H1 (cell line): ENCODE measurements around the gene CCNY. TPM values are rescaled to one million over a fixed set of nuclear protein-coding genes. Genes with fewer than 3 reads are reported as not detected.

Experiments
- CTCF ChIA-PET: fragments of 300-600 bp; sonication (Branson Sonifier 250); formaldehyde crosslinking; loops from one replicate; lab custom pipeline; 2021; ENCODE audit not compliant: partially characterized antibody; lab: Charles Lee
- POLR2A ChIA-PET: fragments of 300-600 bp; sonication (Branson Sonifier 250); formaldehyde crosslinking; loops from one replicate; lab custom pipeline; 2021; ENCODE audit warnings: inconsistent platforms; ENCODE audit not compliant: partially characterized antibody; lab: Charles Lee
- DNase-seq, 2 experiments: peaks; one replicate each; pipeline versions ENCODE4 v3.0.0 to v3.0.0-alpha.2; 2010 to 2022; ENCODE audit warnings: low spot score in 2 of 2, low read depth in 1 of 2, mixed read lengths in 1 of 2
- FAIRE-seq: peaks from 2 replicates; lab custom pipeline; 2011; peaks lifted over from hg19 to GRCh38; lab: Jason Lieb, UNC
- H2AFZ ChIP-seq: 2 replicates; pipeline ENCODE4 v1.8.1; 2012; ENCODE audit warnings: low read length, inconsistent platforms
- H2AK5ac ChIP-seq: 2 replicates; pipeline ENCODE4 v1.6.1; 2013; ENCODE audit warnings: low read depth, low read length
- H2BK120ac ChIP-seq: replicated peaks from 2 replicates; pipeline ENCODE3; 2013; ENCODE audit warnings: low read depth, low read length, inconsistent platforms
- H2BK12ac ChIP-seq: 2 replicates; pipeline ENCODE4 v1.6.1; 2013; ENCODE audit warnings: low read depth, low read length
- H2BK15ac ChIP-seq: 2 replicates; pipeline ENCODE4 v1.6.1; 2013; ENCODE audit warnings: low read length
- H2BK20ac ChIP-seq: 2 replicates; pipeline ENCODE4 v1.6.1; 2013; ENCODE audit warnings: low read length
- H2BK5ac ChIP-seq: 2 replicates; pipeline ENCODE4 v1.6.1; 2013; ENCODE audit warnings: low read depth, low read length
- H3K14ac ChIP-seq: 2 replicates; pipeline ENCODE4 v1.6.1; 2013; ENCODE audit warnings: inconsistent platforms; ENCODE audit not compliant: insufficient read length
- H3K18ac ChIP-seq: 2 replicates; pipeline ENCODE4 v1.6.1; 2013; ENCODE audit warnings: low read length; ENCODE audit errors: extremely low read depth
- H3K23ac ChIP-seq: 2 replicates; pipeline ENCODE4 v1.6.1; 2013; ENCODE audit warnings: inconsistent platforms; ENCODE audit not compliant: insufficient read length
- H3K23me2 ChIP-seq: 2 replicates; pipeline ENCODE4 v1.6.1; 2013; ENCODE audit warnings: low read depth, low read length
- H3K27ac ChIP-seq: 2 replicates; pipeline ENCODE4 v1.6.1; 2011; ENCODE audit warnings: low read depth, low read length, inconsistent platforms
- H3K27me3 ChIP-seq, 4 experiments: replicated peaks in 1 of 4; 1 replicate in 1 of 4; 2 replicates in 3 of 4; pipeline versions ENCODE4 v1.6.1 to v1.8.1; 2011 to 2013; ENCODE audit warnings: low read length in 3 of 4, mild to moderate bottlenecking in 3 of 4, inconsistent platforms in 2 of 4, mixed read lengths in 2 of 4, moderate library complexity in 1 of 4; ENCODE audit not compliant: control insufficient read depth in 3 of 4, insufficient read depth in 3 of 4; ENCODE audit errors: extremely low read depth in 1 of 4
- H3K36me3 ChIP-seq, 4 experiments: 2 replicates each; pipeline versions ENCODE4 v1.6.1 to v1.8.1; 2011 to 2013; ENCODE audit warnings: mild to moderate bottlenecking in 4 of 4, low read length in 3 of 4, moderate library complexity in 2 of 4, control low read depth in 1 of 4, inconsistent platforms in 1 of 4; ENCODE audit not compliant: insufficient read depth in 4 of 4, control insufficient read depth in 2 of 4
- H3K4ac ChIP-seq: replicated peaks from 2 replicates; pipeline ENCODE3; 2013; ENCODE audit warnings: low read length, low read depth, mixed read lengths, inconsistent platforms; ENCODE audit not compliant: insufficient read length
- H3K4me1 ChIP-seq, 4 experiments: replicated peaks in 1 of 4; 1 replicate in 1 of 4; 2 replicates in 3 of 4; pipeline versions ENCODE4 v1.6.1 to v1.8.1; 2011 to 2013; ENCODE audit warnings: low read length in 3 of 4, inconsistent platforms in 2 of 4, mixed read lengths in 1 of 4; ENCODE audit not compliant: insufficient read depth in 4 of 4, control insufficient read depth in 3 of 4
- H3K4me2 ChIP-seq, 2 experiments: 2 replicates each; pipeline versions ENCODE4 v1.6.1 to v1.8.1; 2011 to 2013; ENCODE audit warnings: low read depth in 2 of 2, low read length in 2 of 2, control low read depth in 1 of 2, inconsistent platforms in 1 of 2, mild to moderate bottlenecking in 1 of 2; ENCODE audit not compliant: insufficient read depth in 1 of 2
- H3K4me3 ChIP-seq, 4 experiments: fragments of 200-600, 300-600 bp in 1 of 4; sonication (generic), shearing (Covaris generic), sonication (Bioruptor Twin) in 1 of 4; 2 replicates each; pipeline versions ENCODE4 v1.5.1 to v1.8.1; 2011 to 2016; ENCODE audit warnings: low read length in 4 of 4, low read depth in 3 of 4, control low read depth in 2 of 4, inconsistent platforms in 2 of 4, mild to moderate bottlenecking in 2 of 4, mixed read lengths in 1 of 4, moderate library complexity in 1 of 4; ENCODE audit not compliant: insufficient read depth in 2 of 4; ENCODE audit errors: extremely low read depth in 1 of 4
- H3K56ac ChIP-seq: replicated peaks from 2 replicates; pipeline ENCODE3; 2013; ENCODE audit warnings: low read depth, mild to moderate bottlenecking, mixed read lengths, low read length, inconsistent platforms; ENCODE audit not compliant: insufficient read length
- H3K79me1 ChIP-seq: 2 replicates; pipeline ENCODE4 v1.6.1; 2013; ENCODE audit warnings: low read depth, low read length, control low read depth
- H3K79me2 ChIP-seq, 2 experiments: 2 replicates each; pipeline versions ENCODE4 v1.6.1 to v1.8.1; 2012 to 2013; ENCODE audit warnings: low read length in 2 of 2, mild to moderate bottlenecking in 2 of 2, inconsistent platforms in 1 of 2; ENCODE audit not compliant: insufficient read depth in 2 of 2, control insufficient read depth in 1 of 2
- H3K9ac ChIP-seq, 4 experiments: replicated peaks in 1 of 4; 1 replicate in 1 of 4; 2 replicates in 3 of 4; pipeline versions ENCODE4 v1.6.1 to v1.8.1; 2011 to 2013; ENCODE audit warnings: low read depth in 3 of 4, low read length in 3 of 4, control low read depth in 2 of 4, mild to moderate bottlenecking in 2 of 4, moderate library complexity in 2 of 4, inconsistent platforms in 1 of 4; ENCODE audit errors: extremely low read depth in 1 of 4
- H3K9me3 ChIP-seq, 2 experiments: 2 replicates each; pipeline versions ENCODE4 v1.6.1 to v1.8.1; 2012 to 2013; ENCODE audit warnings: mild to moderate bottlenecking in 2 of 2, moderate library complexity in 2 of 2, control low read depth in 1 of 2, inconsistent platforms in 1 of 2, low read depth in 1 of 2, low read length in 1 of 2, mixed read lengths in 1 of 2; ENCODE audit not compliant: insufficient read depth in 2 of 2
- H4K20me1 ChIP-seq, 2 experiments: replicated peaks in 1 of 2; 2 replicates each; pipeline versions ENCODE3 to v1.8.1; 2011 to 2013; ENCODE audit warnings: inconsistent platforms in 2 of 2, low read length in 2 of 2, mild to moderate bottlenecking in 1 of 2; ENCODE audit not compliant: insufficient read depth in 2 of 2, control insufficient read depth in 1 of 2
- H4K5ac ChIP-seq: 2 replicates; pipeline ENCODE4 v1.6.1; 2013; ENCODE audit warnings: low read length, low read depth, mixed read lengths, inconsistent platforms; ENCODE audit not compliant: insufficient read length
- H4K8ac ChIP-seq: 2 replicates; pipeline ENCODE4 v1.8.0; 2013; ENCODE audit warnings: mild to moderate bottlenecking, moderate library complexity, low read length, inconsistent platforms; ENCODE audit not compliant: insufficient read depth; ENCODE audit errors: extremely low read depth
- H4K91ac ChIP-seq: replicated peaks from 2 replicates; pipeline ENCODE3; 2013; ENCODE audit warnings: low read length, mixed read lengths, inconsistent platforms; ENCODE audit not compliant: insufficient read length
- EZH2 ChIP-seq: fragments of 200-600 bp; sonication (generic); IDR thresholded peaks from 2 replicates; pipeline ENCODE4 v1.7.1; 2012; ENCODE audit warnings: low read depth, mild to moderate bottlenecking, moderate library complexity, low read length, inconsistent platforms; ENCODE audit not compliant: severe bottlenecking
- TAF1 ChIP-seq: IDR thresholded peaks from 2 replicates; pipeline ENCODE4 v1.6.1; 2011; ENCODE audit warnings: mild to moderate bottlenecking, low read depth, low read length
- TAF7 ChIP-seq: optimal IDR thresholded peaks from 2 replicates; pipeline ENCODE3; 2011; ENCODE audit warnings: low read depth, mild to moderate bottlenecking, inconsistent platforms, low read length, moderate library complexity, borderline replicate concordance
- WGBS, 2 experiments: shearing (Covaris generic) in 1 of 2; methylation state at CpG; one replicate each; pipeline versions ENCODE4 v1.1.6 to v1.1.7; 2013 to 2015; ENCODE audit warnings: low lambda C conversion rate in 2 of 2, mixed read lengths in 2 of 2, inconsistent platforms in 1 of 2, low coverage in 1 of 2, missing lambda C conversion rate in 1 of 2; ENCODE audit not compliant: insufficient replicate concordance in 2 of 2, insufficient coverage in 1 of 2, insufficient read length in 1 of 2; ENCODE audit errors: extremely low coverage in 1 of 2, missing lambda C conversion rate in 1 of 2; 5-methylcytosine and 5-hydroxymethylcytosine counted together
- polyA plus RNA-seq, 7 experiments: library from polyadenylated mRNA; depleted of rRNA in 3 of 7; stranded (reverse) in 5 of 7; unstranded in 2 of 7; fragments of >200 nt in 5 of 7; fragments of 200-250 nt in 2 of 7; gene quantifications; 1 replicate in 5 of 7; 2 replicates in 1 of 7; 4 replicates in 1 of 7; pipeline versions ENCODE4 v1.2.1 to v1.2.3, GENCODE V29; 2011 to 2013; ENCODE audit warnings: missing spikeins in 2 of 7, mixed read lengths in 2 of 7
- total RNA-seq: library from RNA; stranded (reverse); fragmentation: NEBNext Ultra II Directional; extraction: Animal tissue kit (Norgen Biotek cat#: 25700); gene quantifications from 2 replicates; pipeline ENCODE4 v1.2.1, GENCODE V29; 2021
- TF ChIP-seq, protein P1 (sequence below): IDR thresholded peaks from 2 replicates; pipeline ENCODE4 v1.6.1; 2012; ENCODE audit warnings: inconsistent platforms

Gene CCNY
- total and polyA plus RNA-seq, 2 of the 8 experiments (the other 6 are each of a cell fraction or from before 2014, with no cell fraction given): 25.3 to 68.2 TPM

DNA sequence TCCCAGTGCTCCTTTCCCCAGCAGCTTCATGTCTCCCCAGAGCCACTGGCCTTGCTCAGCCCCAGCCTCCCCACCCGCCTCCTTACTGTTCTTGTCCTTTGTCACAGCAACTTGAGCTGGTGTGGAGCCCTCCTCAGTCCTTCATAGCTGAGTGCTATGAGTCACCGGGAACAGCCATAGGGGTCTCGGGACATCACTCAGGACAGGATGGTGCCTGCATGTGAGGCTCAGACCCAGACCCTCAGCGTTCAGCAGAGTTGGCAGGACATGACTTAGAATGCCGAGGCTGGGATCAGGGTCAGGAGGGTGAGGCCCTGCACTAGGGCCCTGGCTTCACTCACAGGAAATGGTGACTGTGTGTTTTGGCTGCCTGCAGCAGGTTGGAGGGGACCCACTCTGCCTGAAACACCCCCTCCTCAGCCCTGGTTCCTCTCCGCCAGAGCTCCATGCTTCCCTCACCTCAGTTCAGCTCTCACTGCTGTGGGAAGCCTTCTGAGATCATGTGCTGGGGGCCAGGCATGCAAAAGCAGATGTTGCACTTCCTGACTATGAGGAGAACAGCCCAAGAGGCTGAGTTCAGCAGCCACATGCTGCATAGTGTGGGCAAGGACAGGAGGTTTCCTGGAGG lies 228.1 kb downstream of the CCNY start:
- H4K5ac ChIP-seq: no peak overlapping the region
- H3K14ac ChIP-seq: no peak overlapping the region
- H3K56ac ChIP-seq: no peak overlapping the region
- H4K8ac ChIP-seq: no peak overlapping the region; the same call in 1 of the 2 replicates
- ChIA-PET CTCF (interaction anchor here (0.5 to 3.0 kb wide), 18 partner anchors 9 to 1236 kb away, joined by 3 to 14 read pairs (median 4); no protein-coding TSS in a partner anchor), POLR2A (no interaction called here)
- TF ChIP-seq TAF1 (no peak), TAF7 (no peak), EZH2 (no peak)
- TF ChIP-seq, protein P1, sequence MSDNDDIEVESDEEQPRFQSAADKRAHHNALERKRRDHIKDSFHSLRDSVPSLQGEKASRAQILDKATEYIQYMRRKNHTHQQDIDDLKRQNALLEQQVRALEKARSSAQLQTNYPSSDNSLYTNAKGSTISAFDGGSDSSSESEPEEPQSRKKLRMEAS: no peak
- no peaks in the 10 kb centered on the region; a peak in 1 of 7 replicates for H3K4me1 ChIP-seq
- H3K4me3 ChIP-seq: no peak overlapping the region
- H4K91ac ChIP-seq: peak overlapping the region; percentile 39
- no peak overlapping the region for H2BK120ac ChIP-seq
- peaks cover 3% of the 10 kb centered on the region; the same call in 1 of the 2 replicates for H3K79me1 ChIP-seq
- no peak overlapping the region for H3K9ac ChIP-seq
- no peak for DNase-seq
- no peak overlapping the region for H3K23ac ChIP-seq
- H2BK15ac ChIP-seq: peak overlapping the region; percentile 14; the same call in 1 of the 2 replicates
- H2AFZ ChIP-seq: no peak overlapping the region
- no peak overlapping the region for H3K27ac ChIP-seq
- H3K4ac ChIP-seq: no peak overlapping the region
- H2AK5ac ChIP-seq: no peak overlapping the region
- peak overlapping the region; percentile 12; the same call in 1 of the 2 replicates for H2BK5ac ChIP-seq
- no peak for FAIRE-seq
- H2BK12ac ChIP-seq: no peak overlapping the region
- H3K18ac ChIP-seq: no peak overlapping the region
- H4K20me1 ChIP-seq: peaks cover 0 to 3% of the 10 kb centered on the region in 2 experiments
- H3K79me2 ChIP-seq: no peaks in the 10 kb centered on the region
- no peak overlapping the region for H3K4me2 ChIP-seq
- H3K9me3 ChIP-seq: no peaks in the 10 kb centered on the region
- H3K36me3 ChIP-seq: no peaks in the 10 kb centered on the region; a peak in 1 of 8 replicates
- no peaks in the 10 kb centered on the region for H3K27me3 ChIP-seq
- H2BK20ac ChIP-seq: no peak overlapping the region
- no peaks in the 10 kb centered on the region for H3K23me2 ChIP-seq
- 89% methylated on average over 6 of the region's 6 CpGs; no CpG with 5 or more reads in 1 of the 2 experiments for WGBS, 2 experiments
